GM21381 (cell line): ENCODE measurements around the gene OR6K3.
"Not testable (repeated sequence)": the region's sequence is repeated elsewhere in the genome, so short reads cannot be mapped to it uniquely, and the experiment has no call there.

Experiments used
- ATAC-seq: cut with Tn5 transposase; IDR thresholded peaks from one replicate; pipeline ENCODE4 v1.9.1; 2021; ENCODE audit warnings: mild to moderate bottlenecking, moderate library complexity; ENCODE audit not compliant: unreplicated experiment

Gene OR6K3

GRCh38 chr1:158688343-158688742, 32.2 kb downstream of the OR6K3 start:
- ATAC-seq = not testable (repeated sequence)

GRCh38 chr1:158687037-158687436, 33.5 kb downstream of the OR6K3 start:
- ATAC-seq = no peak

GRCh38 chr1:158686111-158687009, 34.2 kb downstream of the OR6K3 start, which contains the start of gene SPTA1:
SPTA1 (minus strand) TSS chr1:158686715; CDS start chr1:158686517, 198 bp downstream.
- ATAC-seq = no peak

- ATAC-seq = no peak
Observed at GRCh38 chr1:158685085-158685484, 35.4 kb downstream of the OR6K3 start.

- ATAC-seq = no peak
Observed at GRCh38 chr1:158681606-158682005, 38.9 kb downstream of the OR6K3 start.

GRCh38 chr1:158679289-158679688, 41.2 kb downstream of the OR6K3 start:
- ATAC-seq = no peak

GRCh38 chr1:158675563-158676323, 44.8 kb downstream of the OR6K3 start:
- no peak for ATAC-seq

GRCh38 chr1:158674302-158674701, 46.2 kb downstream of the OR6K3 start:
- no peak for ATAC-seq
